Nucleus accumbens (tissue), 56 donors: ENCODE data around the gene VAMP4.
"Not testable (repeated sequence)": the region's sequence is repeated elsewhere in the genome, so short reads cannot be mapped to it uniquely, and the experiment has no call there.

Experiments used
- DNase-seq, 56 donors: peaks; one replicate each; lab custom pipeline; 2025; lab: John Stamatoyannopoulos, UW

VAMP4 gene

DNA sequence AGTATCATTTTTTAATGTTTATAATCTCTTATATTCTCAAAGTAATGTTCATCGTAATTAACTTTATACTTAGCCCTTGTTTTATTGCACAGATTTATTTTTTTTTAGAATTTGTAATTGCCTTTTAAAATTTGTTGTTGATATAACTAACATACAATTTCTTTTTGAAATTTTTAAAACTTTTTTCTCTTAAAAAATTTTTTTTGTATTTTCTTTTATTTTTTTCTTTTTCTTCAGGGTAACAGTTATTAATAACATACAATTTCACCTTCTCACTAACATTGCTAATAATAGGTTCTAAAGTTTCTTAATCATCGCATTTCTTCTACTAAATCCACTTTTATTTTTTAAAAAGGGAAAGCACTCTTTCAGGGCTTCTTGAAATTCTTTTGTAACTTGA, 11.3 kb upstream of the VAMP4 start:
- DNase-seq, result no peak

DNA sequence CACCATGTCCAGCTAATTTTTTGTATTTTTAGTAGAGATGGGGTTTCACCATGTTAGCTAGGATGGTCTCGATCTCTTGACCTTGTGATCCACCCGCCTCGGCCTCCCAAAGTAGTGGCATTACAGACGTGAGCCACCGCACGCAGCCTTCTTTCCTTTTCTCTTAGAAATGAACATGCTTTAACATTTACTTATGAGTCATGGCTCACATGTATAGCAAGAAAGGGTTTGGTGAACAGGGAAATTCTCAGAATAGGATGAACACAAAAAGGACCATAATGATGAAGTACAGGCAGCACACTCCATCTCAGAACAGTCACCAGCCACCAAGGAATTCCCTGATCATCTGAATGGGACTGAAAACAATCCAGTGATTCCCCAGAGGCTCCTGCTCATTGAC, 9.4 kb upstream of the VAMP4 start:
- DNase-seq, result no peak

DNA sequence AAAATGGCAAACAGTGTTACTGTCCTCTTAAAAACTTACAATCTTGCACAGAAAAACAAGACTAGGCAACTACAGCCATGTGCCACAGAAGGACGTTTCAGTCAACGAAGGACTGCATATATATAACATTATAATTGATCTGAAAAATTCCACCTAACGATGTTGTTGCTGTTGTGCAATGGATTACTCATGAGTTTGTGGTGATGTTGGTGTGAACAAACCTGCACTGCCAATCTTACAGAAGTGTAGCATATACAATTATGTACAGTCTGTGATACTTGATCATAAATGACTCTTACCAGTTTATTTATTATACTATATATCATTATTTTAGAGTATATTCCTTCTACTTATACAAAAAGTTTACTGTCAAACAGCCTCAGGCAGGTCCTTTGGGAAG, 6.8 kb upstream of the VAMP4 start:
- no peak for DNase-seq

DNA sequence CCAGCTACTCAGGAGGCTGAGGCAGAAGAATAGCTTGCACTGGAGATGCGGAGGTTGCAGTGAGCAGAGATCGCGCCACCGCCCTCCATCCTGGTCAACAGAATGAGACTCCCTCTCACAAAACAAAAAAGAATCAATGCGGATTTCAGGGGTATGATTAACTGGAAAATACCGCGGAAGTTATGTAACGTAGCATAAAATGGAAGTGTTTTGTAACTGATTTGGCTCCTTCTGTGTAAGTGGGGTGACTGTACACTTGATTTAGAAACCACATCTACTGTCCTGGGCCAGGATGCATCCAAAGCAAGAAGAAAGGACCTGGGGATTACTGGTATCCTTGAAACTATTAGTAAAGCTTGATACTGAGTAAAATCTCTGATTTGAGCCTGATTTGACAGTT, 3.1 kb upstream of the VAMP4 start:
- no peak for DNase-seq

DNA sequence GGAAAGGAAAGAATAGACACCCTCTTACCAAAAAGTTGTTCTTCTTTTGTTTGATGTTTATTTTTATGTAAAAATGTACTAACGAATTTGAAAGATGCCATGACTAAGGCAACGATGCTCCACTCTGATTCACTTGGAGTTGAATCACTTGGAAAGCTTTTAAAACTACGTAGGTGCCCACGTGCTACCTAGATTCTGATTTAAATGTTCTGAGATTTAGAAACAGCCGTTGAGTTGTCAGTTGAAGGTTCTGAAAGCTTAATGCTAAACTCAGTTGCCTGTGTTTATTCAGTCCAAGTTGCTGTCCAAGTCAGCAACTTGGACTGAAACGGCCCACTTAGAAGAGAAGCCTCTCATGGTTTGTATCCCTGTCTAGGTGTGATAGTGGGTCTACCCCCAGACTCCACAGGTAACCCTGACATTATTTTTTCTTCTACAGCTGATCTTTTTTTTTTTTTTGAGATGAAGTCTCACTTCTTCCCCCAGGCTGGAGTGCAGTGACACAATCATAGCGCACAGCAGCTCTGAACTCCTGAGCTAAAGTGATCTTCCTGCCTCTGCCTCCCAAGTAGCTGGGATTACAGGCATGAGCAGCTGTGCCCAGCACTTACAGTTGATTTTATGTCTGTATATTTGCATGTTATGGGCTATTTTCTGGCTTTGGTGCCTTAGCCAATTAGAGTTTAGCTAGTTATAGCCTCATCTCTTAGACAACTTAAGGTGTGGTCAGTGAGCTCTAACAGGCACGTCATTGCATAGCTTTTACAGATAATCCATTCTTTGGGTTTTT, 1.4 kb upstream of the VAMP4 start:
- DNase-seq, result peak in 7 of 56 donors; percentile 1 to 47 (median 12)

DNA sequence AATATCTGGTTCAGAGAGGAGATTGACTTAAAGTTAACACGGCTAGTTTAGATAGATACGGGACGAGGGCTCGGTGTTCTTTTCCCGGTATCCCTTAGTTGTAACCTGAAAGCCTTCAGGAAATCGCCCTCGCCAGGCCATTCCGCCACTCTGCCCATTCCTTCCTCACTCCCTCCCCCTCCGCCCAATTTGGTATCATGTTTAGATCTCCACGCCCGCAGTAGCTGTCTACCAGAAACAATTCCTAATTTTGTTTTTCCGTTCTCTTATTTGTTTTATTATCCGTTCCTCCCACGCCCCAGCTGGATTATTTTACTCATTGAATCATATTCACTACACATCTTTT, 685 bp upstream of the VAMP4 start:
- peak in 30 of 56 donors; percentile 5 to 79 (median 38) for DNase-seq

DNA sequence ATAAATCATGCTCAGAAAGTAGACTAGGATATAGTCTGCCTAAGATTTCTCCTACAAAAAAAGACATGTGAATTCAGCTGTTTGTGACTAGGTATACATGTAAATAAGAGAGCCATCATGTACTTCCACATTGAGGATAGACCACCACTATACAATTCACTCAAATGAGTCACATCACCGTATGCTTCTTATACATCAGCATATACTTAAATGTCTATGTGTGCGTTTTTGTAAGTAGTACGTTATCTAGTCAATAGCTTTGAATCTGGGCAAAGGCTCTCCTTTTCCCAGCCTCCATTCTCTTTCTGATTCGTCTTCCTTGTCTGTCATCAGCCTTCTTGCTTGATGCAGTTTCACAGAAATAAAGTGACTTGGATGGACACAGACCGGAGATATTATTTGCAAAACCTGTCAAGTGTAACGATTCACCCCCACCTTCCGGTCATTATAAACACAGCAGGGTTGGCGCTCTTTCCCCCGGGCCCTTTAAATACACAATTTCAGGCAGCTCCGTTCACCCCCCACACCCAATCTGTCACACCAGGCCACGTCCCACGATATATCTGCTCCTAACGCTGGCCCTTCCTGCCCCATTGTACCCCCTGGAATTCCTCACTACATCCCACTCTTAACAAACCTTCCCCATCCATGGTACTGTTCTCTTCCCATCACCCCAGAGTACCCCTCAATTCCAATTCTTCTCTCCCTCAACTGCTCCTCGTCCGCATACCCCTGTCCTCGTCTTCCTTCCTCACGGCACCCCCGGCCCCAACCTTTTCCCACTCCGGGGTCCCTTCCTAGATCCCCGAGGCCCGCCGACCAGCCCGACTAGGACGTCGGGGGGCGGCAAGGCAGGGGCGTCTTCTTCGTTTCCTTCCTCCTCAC, 636 bp downstream of the VAMP4 start:
- DNase-seq, result peak in 37 of 56 donors; percentile 4 to 68 (median 38)

DNA sequence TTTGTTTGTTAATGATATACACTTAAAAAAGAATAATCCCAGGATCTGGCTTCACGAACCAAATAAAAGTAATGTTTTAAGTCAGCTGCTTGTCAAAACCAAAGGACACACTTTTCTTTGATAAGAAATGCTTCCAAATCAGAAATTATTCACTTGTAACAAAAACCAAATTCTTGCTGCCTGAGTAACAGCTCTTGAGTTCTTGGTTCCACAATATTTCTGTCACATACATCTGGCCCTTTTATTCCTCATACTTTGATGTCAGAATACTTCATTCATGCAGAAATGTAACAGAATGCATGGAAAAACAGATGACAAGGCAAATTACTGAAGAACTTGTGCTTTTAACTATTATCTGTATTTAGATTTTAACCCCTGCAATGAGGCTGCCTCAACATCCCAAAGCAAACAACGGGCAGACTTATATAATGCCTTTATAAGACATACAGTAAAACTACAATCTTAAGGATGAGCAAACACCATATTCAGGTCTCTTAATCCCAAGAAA, 1.5 kb downstream of the VAMP4 start:
- DNase-seq, result no peak

DNA sequence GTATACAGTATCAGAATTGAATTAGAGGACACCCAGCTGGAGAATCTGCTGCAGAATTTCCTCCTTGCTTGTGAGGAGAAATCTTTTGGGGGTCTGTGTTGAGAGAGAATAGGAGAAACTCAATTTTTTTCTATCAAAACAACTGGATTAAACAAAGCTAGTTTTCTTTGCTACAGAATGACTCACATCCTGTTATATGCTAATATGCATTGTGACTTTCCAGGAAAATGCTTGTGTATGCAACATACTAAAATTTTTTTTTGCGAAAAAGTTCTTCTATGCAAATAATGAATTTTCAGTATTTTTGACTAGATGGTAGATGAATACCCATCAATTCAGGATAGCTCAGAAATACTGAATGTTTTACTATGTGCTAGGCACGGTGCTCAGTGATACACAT, 2.2 kb downstream of the VAMP4 start:
- no peak for DNase-seq

DNA sequence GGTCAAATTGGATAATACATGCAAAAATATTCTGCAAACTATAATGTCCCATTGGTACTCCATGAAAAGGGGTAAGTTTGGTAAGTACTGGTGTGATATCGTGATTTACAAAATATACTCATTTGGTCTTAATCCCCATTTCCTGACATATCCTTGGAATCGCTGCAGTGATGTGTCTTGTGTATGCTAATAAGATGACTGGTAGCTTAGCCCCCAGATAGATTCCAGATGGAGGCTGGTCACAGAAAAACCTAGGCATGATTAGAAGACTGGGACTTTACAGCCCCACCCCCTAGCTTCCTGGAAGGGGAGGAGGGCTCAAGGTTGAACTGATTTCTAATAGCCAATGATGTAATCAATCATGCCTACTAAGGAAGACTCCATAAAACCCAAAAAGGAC, 3.0 kb downstream of the VAMP4 start:
- DNase-seq, result no peak

DNA sequence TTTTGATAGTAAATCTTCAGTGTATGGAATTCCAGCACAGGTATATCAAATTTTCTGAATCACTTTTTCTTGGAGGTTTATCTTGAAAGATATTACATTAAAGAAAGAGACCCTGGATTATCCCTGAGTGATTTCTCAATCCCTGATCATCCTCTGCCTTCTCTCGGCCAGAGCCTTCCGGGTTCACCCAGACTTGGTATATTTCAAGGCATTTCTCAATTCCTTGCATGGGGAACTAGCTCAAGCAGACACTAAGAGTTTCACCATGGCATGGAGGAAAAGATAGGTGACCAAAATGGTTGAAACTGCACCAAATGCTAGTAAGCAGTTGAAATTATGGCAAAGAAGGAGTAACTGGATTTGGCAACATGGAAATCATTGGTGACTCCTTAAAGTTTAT, 5.7 kb downstream of the VAMP4 start:
- DNase-seq, result no peak

DNA sequence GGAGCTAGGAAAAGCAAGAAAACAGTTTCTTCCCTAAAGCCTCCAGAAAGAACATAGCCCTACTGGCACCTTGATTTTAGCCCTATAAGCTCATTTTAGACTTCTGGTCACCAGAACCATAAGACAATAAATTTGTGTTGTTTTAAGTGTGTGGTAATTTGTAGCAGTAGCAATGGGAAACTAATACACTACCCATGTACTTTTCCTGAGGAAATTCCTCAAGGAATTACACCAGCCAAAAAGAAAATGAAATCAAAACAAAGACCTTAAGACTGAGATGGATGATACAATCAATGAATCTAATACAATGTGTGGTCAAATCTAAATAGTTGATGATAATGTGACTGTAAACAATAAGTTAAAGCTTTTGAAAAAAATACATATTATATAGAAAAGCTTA, 11.8 kb downstream of the VAMP4 start:
- no peak for DNase-seq

DNA sequence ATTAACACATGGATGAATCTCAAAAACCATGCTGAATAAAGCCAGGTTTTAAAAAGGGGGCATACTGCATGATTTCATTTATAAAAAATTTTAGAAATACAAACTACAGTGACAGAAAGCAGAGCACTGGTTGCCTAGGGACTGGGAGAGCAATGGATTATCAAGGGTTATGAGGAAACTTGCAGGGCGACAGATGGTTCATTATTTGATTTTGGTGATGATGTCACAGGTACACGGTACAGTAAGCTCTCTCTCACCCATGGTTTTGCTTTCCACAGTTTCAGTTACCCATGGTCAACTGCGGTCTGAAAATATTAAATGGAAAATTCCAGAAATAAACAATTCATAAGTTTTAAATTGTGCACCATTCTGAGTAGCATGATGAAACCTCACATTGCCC, 14.1 kb downstream of the VAMP4 start:
- DNase-seq, result no peak

DNA sequence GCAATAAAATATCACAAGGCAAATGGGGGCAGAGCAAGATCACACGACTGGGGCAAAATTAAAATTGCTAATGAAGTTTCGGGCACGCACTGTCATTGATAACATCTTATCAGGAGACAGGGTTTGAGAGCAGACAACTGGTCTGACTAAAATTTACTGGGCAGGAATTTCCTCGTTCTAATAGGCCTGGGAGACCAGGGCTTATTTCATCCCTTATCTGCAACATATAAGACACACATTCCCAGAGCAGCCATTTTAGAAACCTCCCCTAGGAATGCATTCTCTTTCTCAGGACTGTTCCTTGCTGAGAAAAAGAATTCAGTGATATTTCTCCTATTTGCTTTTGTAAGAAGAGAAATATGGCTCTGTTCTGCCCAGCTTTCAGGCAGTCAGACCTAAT, 18.7 kb downstream of the VAMP4 start:
- not testable (repeated sequence) for DNase-seq

DNA sequence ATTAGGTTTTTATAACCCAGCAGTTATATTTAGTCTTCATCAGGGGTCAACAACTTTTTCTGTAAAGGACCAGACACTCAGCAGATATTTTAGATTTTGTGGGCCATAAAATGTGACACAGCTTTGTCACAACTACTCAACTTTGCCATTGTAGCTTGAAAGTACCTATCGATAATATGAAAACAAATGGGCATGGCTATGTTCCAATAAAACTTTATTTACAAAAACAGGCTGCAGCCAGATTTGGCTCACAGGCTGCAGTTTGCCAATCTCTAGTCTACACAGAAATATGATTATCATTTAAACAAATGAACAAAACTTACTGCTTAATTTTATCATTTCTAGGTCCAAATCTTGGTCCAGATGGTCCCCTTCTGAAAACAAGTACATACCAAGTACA, 23.0 kb downstream of the VAMP4 start:
- no peak for DNase-seq

DNA sequence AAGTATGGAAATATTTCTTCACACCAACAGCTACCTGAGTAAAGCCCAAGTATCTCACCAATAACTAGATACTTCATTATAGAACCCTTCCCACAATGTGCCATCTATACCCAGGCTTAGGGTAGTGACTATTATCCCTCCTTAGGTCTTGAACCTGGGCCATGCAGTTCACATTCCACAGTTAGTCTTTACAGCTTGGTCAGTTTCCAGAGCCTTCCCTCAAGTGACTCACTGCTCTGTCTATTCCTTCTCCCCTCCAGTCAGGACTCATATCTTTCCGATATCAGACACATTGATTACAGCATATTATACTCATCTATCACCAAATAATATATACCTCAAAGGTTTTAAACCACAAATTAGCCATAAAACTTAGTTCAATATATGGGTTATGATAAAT, 23.6 kb downstream of the VAMP4 start:
- DNase-seq, result no peak

DNA sequence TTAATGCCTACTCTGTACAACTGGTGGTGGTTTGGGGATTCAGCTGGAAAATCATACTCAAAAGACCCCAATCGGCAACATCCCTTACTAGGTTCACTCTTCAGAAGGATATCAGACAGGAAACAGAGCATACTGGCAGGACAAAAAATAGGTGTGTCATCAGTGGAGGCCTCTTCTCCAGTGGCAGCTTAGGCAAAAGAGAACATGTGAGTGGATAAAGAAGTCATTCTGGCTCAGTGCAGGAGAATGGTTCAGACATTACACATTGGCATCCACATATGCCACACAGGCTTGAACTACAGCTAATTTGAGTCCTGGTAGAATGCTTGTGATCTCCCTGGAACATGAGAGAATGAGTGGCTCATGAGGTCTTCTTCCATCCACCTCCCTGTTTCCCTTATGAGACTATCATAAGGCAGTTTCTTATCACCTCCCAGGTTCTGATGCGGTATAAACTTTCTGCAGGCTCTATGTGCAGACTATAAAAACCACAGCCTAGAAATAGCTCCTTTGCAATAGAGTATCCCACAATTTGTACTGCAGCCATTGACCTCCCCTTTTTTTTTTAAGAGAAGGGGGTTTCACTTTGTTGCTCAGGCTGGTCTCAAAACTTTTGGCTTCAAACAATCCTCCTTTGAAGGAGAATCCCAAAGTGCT, 24.7 kb downstream of the VAMP4 start:
- DNase-seq, result no peak

DNA sequence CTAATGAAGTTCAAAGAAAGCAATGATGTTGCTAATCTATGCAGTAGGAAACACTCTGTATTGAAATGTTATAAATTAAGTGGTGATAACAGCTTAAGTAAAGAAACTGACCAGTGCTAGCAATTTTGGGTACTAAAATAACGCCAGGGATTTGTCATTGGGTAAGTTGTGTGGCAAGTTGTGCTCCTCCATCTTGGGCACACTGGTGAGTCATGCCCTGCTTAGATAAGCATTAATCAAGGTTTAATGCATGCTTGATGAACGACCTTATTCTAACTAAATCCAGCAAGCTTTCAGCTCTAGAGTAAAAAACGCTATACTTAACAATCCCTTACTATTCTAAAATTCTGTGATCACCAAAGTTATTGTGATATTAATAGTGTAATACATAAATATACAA, 25.2 kb downstream of the VAMP4 start:
- no peak for DNase-seq

DNA sequence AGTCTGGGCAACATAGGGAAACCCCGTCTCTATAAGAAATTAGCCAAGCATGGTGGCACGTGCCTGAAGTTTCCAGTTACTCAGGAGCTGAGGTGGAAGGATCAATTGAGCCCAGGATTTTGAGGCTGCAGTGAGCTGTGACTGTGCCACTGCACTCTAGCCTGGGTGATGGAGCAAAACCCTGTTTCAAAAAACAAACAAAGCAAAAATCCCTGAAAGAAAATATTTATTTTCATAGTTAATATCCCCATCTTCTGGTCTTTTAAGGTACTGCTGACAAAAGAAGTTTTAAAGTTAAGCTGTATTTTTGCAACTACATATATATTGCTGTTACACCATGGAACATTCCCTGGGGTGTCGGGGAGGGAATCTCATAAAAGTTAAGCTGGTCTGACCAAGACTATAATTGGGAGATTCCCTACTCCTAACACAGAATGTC, 26.0 kb downstream of the VAMP4 start:
- DNase-seq, result no peak

DNA sequence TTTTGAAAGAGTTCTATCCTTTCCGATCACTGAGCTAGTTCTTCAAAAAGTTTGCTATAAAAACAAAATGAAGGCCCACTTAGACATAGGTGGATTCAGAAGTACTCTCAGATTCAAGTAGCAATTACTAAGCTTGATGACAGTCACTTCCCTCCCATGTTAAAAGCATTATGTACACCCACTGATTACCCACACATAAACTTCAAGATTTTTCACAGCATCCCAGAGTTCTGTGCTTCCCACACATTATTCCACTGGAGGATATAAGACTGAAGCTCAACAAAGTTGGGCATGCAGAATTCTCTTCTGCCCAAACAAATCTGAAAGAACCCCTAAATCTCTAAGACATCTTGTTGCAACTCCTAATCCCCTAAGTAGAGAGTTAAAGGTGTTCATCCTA, 29.5 kb downstream of the VAMP4 start:
- peak in 3 of 56 donors; percentile 3 to 13 (median 13) for DNase-seq

DNA sequence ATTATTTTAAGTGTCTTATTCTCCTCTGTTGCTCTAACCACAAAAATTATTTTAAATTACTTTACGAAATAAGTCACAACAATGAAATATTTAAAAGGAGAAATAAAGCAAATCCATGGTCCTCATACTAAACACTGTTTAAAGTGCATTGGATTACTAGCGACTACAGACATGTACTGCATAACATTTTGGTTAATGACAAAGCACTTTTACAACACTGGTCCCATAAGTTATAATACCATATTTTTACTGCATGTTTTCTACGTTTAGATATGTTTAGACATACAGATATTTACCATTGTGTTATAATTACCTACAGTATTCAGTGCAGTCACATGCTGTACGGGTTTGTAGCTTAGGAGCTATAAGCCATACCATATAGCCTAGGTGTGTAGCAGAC, 30.2 kb downstream of the VAMP4 start:
- no peak for DNase-seq
